GM18517 (cell line): Measurements from ENCODE around the gene NABP1.

ENCODE experiments used
- ATAC-seq: cut with Tn5 transposase; IDR thresholded peaks from one replicate; pipeline ENCODE4 v1.9.1; 2021; ENCODE audit warnings: mild to moderate bottlenecking, moderate library complexity; ENCODE audit not compliant: unreplicated experiment

NABP1 gene

GRCh38 chr2:191703079-191703725, 25.3 kb downstream of the NABP1 start:
- ATAC-seq, result no peak

- ATAC-seq, result no peak
Observed at GRCh38 chr2:191705084-191705483, 27.1 kb downstream of the NABP1 start.

GRCh38 chr2:191705701-191706100, 27.8 kb downstream of the NABP1 start:
- no peak for ATAC-seq

- no peak for ATAC-seq
Observed at GRCh38 chr2:191706791-191707190, 28.9 kb downstream of the NABP1 start.

- ATAC-seq, result no peak
Observed at GRCh38 chr2:191707542-191707941, 29.6 kb downstream of the NABP1 start.

GRCh38 chr2:191710411-191710900, 32.5 kb downstream of the NABP1 start:
- no peak for ATAC-seq

- no peak for ATAC-seq
Observed at GRCh38 chr2:191711621-191712020, 33.7 kb downstream of the NABP1 start.

GRCh38 chr2:191713837-191714236, 35.9 kb downstream of the NABP1 start:
- ATAC-seq, result no peak

- no peak for ATAC-seq
Observed at GRCh38 chr2:191714925-191715324, 37.0 kb downstream of the NABP1 start.

GRCh38 chr2:191715471-191715870, 37.5 kb downstream of the NABP1 start:
- no peak for ATAC-seq

GRCh38 chr2:191719261-191719660, 41.3 kb downstream of the NABP1 start:
- no peak for ATAC-seq

GRCh38 chr2:191719938-191720337, 42.0 kb downstream of the NABP1 start:
- no peak for ATAC-seq

- ATAC-seq, result no peak
Observed at GRCh38 chr2:191721331-191721730, 43.4 kb downstream of the NABP1 start.

GRCh38 chr2:191724015-191724414, 46.1 kb downstream of the NABP1 start:
- peak; percentile 62 for ATAC-seq

- ATAC-seq, result no peak
Observed at GRCh38 chr2:191728750-191729624, 51.1 kb downstream of the NABP1 start.

- ATAC-seq, result no peak
Observed at GRCh38 chr2:191730263-191730662, 52.3 kb downstream of the NABP1 start.
